ENCODE measurements around the gene SIAH3. TPM values are rescaled to one million over a fixed set of nuclear protein-coding genes. Genes with fewer than 3 reads are reported as not detected.
A peak's percentile ranks its signal among the peaks of the same experiment; 100 is the strongest.

Gene SIAH3, protein sequence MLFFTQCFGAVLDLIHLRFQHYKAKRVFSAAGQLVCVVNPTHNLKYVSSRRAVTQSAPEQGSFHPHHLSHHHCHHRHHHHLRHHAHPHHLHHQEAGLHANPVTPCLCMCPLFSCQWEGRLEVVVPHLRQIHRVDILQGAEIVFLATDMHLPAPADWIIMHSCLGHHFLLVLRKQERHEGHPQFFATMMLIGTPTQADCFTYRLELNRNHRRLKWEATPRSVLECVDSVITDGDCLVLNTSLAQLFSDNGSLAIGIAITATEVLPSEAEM
- not detected for total RNA-seq
- long read RNA-seq, result 0 reads

DNA sequence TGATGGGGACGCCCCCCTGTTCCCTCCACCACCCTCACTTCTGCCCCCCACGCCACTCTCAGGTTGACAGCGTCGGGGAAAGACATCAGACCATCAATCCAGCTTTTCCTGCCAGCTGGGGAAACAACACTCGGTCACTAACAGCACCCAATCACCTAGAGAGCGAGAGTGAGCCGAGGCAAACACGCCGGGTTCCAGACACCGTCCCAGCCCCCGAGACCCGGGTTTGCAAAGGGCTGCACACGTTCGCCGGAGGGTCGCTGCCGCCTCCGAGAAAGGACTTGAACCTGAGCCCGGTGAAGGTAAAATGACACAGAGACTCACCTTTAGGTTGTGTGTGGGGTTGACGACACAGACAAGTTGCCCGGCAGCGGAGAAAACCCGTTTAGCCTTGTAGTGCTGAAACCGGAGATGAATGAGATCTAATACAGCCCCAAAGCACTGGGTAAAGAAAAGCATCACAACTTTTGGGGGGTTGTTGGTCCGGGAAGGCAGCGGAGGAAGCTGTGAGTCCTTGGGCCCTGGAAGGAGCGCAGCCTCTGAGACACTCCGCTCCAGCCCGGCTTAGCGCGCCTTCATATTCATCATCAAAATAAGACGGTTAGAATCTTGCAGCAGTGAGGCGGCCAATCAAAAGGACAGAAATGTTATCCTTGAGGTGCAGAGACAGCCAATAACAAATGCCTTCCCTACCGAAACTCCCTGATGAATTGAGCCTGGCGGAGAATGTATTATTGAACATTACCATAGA lies at the start of gene SIAH3:
Gene SIAH3 (minus strand): TSS at position 583 of the 751 bp plus-strand sequence. CDS start 124 bp downstream, at position 459.
- TF ChIP-seq, protein P1, sequence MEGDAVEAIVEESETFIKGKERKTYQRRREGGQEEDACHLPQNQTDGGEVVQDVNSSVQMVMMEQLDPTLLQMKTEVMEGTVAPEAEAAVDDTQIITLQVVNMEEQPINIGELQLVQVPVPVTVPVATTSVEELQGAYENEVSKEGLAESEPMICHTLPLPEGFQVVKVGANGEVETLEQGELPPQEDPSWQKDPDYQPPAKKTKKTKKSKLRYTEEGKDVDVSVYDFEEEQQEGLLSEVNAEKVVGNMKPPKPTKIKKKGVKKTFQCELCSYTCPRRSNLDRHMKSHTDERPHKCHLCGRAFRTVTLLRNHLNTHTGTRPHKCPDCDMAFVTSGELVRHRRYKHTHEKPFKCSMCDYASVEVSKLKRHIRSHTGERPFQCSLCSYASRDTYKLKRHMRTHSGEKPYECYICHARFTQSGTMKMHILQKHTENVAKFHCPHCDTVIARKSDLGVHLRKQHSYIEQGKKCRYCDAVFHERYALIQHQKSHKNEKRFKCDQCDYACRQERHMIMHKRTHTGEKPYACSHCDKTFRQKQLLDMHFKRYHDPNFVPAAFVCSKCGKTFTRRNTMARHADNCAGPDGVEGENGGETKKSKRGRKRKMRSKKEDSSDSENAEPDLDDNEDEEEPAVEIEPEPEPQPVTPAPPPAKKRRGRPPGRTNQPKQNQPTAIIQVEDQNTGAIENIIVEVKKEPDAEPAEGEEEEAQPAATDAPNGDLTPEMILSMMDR (IDR thresholded peaks at IDR 0.05; ENCODE audit: borderline replicate concordance), result no peak
- H3K4me3 ChIP-seq, result peak within 1 kb of the TSS; percentile 58
- intact Hi-C loops (cut with micrococcal nuclease), result no loop called here
- H3K4me1 ChIP-seq, result peaks cover 12% of the 10 kb centered on the region
- no peak within 1 kb of the TSS for H3K27ac ChIP-seq (replicated peaks)
- no peak for DNase-seq
- peaks cover 12% of the 10 kb centered on the region for H3K9me3 ChIP-seq (replicated peaks)
- H3K36me3 ChIP-seq, result no peaks in the 10 kb centered on the region
- peaks cover 74% of the 10 kb centered on the region for H3K27me3 ChIP-seq (ENCODE audit: low read depth)

DNA sequence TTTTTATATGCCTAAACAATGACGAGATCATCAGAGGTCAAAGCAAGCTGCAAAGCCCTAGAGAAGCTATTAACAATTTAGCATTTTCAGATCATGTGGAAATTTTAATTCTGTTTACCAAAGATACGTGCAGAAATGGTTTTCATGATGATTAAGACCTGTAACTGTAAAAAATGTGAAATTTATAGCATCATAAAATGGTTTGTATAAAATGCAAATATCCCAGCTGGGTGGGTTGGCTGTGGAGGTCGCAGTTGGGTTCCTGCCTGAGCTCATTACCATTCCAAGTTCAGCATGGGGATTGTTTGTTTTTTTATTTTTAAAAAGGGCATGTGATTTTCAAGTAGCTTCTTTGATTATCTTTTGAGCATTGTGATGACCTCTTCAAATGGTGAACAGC lies 47.9 kb upstream of the SIAH3 start:
- Histone ChIP-seq H3K27ac (replicated peaks) (no peak overlapping the region), H3K4me3 (no peak overlapping the region), H3K27me3 (ENCODE audit: low read depth) (peaks cover 14% of the 10 kb centered on the region), H3K36me3 (no peaks in the 10 kb centered on the region), H3K4me1 (no peaks in the 10 kb centered on the region), H3K9me3 (replicated peaks) (no peaks in the 10 kb centered on the region)
- intact Hi-C loops (cut with micrococcal nuclease), result no loop called here
- no peak for DNase-seq
- TF ChIP-seq, protein P1 (IDR thresholded peaks at IDR 0.05; ENCODE audit: borderline replicate concordance), result no peak

- Histone ChIP-seq H3K4me1 (no peaks in the 10 kb centered on the region), H3K27me3 (ENCODE audit: low read depth) (peaks cover 17% of the 10 kb centered on the region), H3K4me3 (no peak overlapping the region), H3K36me3 (no peaks in the 10 kb centered on the region), H3K27ac (replicated peaks) (no peak overlapping the region), H3K9me3 (replicated peaks) (no peaks in the 10 kb centered on the region)
- no peak for DNase-seq
- TF ChIP-seq, protein P1 (IDR thresholded peaks at IDR 0.05; ENCODE audit: borderline replicate concordance), result no peak
- intact Hi-C loops (cut with micrococcal nuclease), result no loop called here
Measured at GRCh38 chr13:45897562-45897961, 46.0 kb upstream of the SIAH3 start.

- Histone ChIP-seq H3K27me3 (ENCODE audit: low read depth) (peaks cover 17% of the 10 kb centered on the region), H3K9me3 (replicated peaks) (no peaks in the 10 kb centered on the region), H3K27ac (replicated peaks) (no peak overlapping the region), H3K36me3 (no peaks in the 10 kb centered on the region), H3K4me1 (no peaks in the 10 kb centered on the region), H3K4me3 (no peak overlapping the region)
- intact Hi-C loops (cut with micrococcal nuclease), result no loop called here
- DNase-seq, result no peak
- TF ChIP-seq, protein P1 (IDR thresholded peaks at IDR 0.05; ENCODE audit: borderline replicate concordance), result no peak
Measured at GRCh38 chr13:45896285-45896684, 44.7 kb upstream of the SIAH3 start.

- Histone ChIP-seq H3K9me3 (replicated peaks) (no peaks in the 10 kb centered on the region), H3K4me3 (no peak overlapping the region), H3K36me3 (no peaks in the 10 kb centered on the region), H3K27me3 (ENCODE audit: low read depth) (peaks cover 17% of the 10 kb centered on the region), H3K4me1 (no peaks in the 10 kb centered on the region), H3K27ac (replicated peaks) (no peak overlapping the region)
- no peak for DNase-seq
- intact Hi-C loops (cut with micrococcal nuclease), result no loop called here
- TF ChIP-seq, protein P1 (IDR thresholded peaks at IDR 0.05; ENCODE audit: borderline replicate concordance), result no peak
Measured at GRCh38 chr13:45895881-45896280, 44.3 kb upstream of the SIAH3 start.

Measured in left ventricle myocardium inferior (tissue), 1 donor.